Skin of body (tissue), 2 donors: ENCODE measurements around the gene RAB11FIP5. TPM values are rescaled to one million over a fixed set of nuclear protein-coding genes. Genes with fewer than 3 reads are reported as not detected.

Experiments used
- DNase-seq: peaks from one replicate; lab custom pipeline; 2025; lab: John Stamatoyannopoulos, UW
- total RNA-seq: library from RNA; depleted of rRNA; stranded (reverse); fragments of >200 nt; gene quantifications from one replicate; pipeline ENCODE4 v1.2.3, GENCODE V29; 2014

Gene RAB11FIP5
- total RNA-seq, 1 donor from 2014 or later: 9.9 TPM

DNA sequence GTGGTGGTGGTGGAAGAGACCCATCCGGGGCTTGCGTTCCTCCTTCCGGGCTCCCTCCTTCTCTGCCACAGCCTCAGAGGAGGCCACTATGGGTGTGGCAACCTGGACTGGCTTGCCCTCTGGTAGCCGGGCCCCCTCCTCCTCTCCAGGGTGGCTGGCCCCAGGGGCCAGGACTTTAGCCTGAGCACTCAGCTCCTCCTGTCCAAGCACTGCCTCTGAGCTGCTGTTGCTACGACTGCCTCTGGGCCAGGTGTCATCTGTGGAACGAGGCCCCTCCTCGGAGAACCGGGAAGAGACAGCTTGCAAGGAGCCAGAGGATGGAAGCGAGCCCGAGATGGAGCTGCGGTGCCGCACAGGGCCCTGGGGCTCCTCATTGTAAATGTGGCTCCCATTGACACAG lies 24.5 kb downstream of the RAB11FIP5 start:
- no peak for DNase-seq

- DNase-seq: no peak
Observed at GRCh38 chr2:73087311-73087710, 25.4 kb downstream of the RAB11FIP5 start.

GRCh38 chr2:73085691-73086090 lies 27.1 kb downstream of the RAB11FIP5 start:
- DNase-seq: peak; percentile 15

GRCh38 chr2:73084971-73085370 lies 27.8 kb downstream of the RAB11FIP5 start:
- no peak for DNase-seq

DNA sequence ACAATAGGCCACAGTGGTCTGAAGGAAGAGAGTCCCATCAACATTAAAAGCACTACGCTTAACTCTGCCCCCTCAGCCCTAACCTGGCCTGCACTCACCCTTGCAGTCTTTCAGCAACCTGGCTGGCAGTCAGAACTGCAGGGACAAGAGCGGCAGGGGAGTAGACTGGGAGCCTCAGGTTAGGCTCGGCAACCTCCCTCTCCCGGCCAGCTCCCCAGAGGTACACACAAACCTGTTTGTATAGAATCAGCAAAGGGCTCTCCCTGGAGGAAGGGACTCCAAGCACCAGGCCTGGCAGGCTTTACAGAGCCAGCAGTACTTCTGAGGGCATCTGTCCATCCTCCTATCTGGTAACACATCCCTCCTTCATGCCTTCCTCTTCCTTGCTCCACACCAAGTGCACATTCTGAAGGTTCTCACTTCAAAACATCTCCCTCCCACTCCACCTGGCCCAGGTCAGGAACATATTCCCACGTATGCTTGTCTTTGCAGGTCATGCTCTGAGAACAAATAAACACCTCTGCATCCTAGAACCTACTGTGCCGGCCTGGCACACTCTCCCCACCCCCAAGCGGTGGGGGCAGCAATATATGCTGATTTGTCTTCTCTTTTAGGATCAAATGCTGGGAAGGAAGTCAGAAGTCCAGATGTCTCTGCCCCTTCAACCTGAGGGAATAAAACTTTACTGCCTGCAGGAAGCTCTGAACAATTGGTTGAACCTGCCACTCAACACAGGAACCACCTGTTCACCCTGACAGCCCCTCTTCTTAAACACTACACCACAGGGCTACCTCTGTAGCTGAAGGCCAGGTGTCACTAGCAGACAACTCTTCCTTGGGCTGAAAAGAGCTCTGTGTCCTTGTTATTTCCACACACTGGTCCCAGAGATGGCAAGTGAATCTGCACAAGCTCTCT lies 28.6 kb downstream of the RAB11FIP5 start:
- DNase-seq: no peak

GRCh38 chr2:73082523-73083410 lies 30.0 kb downstream of the RAB11FIP5 start:
- DNase-seq: no peak

GRCh38 chr2:73081181-73081671 lies 31.5 kb downstream of the RAB11FIP5 start:
- no peak for DNase-seq

DNA sequence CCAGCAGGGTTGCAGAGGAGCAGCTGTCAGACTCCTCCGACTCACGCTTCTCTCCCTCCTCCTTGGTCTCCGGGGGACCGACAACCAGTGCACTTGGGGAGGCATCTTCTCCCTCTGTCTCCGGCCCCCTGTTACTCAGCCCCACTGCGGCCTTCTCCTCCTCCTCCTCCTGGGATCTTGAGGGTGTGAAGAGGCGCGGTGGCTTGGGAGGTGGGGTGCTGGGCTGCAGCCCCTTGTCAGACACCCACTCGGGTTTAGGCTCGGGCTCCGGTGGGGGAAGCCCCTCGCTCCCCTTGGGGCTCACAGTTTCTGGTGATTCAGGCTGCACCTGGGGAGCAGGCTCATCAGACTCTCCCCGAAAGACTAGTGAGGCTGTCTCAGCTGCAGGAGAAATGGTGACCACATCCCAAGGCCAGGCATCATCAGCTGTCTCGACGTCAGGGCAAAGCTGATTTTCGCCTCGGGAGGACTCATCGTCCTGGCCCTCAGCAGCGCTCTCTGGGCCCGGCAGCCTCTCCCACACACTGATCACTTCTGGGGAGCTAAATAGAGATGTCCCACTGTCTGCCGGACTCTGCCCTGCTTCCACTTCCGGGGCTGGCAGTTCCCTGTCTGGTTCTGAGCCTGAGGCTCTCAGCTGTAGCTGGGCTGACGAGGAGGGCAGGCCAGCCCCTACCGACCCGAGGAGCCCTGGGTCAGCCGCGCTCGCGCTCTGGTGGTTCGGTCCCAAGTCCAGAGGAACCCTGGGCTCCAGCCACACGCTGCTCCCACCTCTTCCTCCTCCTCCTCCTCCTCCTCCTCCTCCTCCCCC lies 32.2 kb downstream of the RAB11FIP5 start:
- no peak for DNase-seq

DNA sequence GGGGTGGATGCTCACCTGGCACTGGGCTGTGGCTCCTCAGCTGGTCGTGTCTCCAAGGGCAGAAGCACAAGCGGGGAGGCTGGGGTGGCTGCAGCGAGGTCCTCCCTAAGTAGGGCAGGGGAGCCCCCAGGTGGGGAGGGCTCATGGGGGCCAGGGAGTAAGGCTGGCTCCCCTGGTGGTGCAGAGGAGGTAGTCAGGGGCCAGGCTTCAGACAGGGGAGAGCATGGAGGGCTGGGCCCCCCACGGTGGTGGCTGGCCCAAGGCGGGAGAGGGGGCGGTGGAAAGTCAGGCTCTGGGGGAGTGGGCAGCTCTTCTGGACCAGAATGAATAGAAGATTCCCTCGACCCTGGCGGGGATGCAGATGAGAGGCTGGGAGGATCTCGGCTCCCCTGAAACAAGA lies 33.1 kb downstream of the RAB11FIP5 start:
- no peak for DNase-seq

DNA sequence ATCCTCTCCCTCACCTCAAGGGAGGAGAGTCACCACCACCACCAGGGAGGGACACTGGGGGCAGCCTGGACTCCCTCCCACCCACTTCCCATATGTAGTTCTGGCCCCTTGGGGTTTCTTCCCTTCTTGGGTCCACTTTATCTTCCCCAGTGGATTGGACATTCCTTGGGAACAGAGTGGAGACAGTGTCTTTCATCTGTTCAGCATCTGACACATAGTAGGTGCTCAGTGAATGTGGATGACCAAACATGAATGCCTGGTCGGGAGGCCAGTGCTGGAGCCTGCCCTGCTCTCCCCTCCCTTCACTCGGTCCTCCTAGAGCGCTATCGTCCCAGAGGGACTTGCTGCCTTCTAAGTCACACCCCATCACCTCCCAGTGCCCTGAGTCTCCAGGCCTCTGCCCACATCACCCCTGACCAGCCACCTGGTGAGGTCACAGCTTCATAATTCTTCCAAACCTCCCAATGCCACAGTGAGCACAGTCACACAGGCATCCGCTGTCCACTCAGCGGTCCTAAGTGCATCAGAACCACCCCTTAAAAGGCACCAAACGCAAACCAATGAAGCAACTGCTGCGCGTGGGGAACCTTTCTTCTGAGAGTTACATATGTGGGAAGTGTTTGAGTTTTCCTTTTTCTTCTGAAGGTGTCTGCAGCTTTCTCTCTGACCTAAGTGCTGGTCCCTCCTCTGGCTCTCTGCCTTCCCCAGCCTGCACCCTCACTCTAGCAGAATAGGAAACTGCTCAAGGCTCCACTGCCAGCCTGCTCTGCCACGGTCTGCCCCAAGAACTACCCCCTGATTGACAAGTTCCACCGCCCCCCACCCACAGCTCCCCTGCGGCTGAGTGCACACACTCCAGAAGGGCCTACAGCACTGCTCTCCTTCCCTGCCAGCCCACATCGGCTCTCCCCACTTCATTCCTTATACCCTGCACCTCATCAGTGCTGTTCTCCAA lies 34.0 kb downstream of the RAB11FIP5 start:
- DNase-seq: no peak

GRCh38 chr2:73077424-73077795 lies 35.3 kb downstream of the RAB11FIP5 start:
- no peak for DNase-seq

GRCh38 chr2:73076701-73077423 lies 35.9 kb downstream of the RAB11FIP5 start:
- DNase-seq: no peak

DNA sequence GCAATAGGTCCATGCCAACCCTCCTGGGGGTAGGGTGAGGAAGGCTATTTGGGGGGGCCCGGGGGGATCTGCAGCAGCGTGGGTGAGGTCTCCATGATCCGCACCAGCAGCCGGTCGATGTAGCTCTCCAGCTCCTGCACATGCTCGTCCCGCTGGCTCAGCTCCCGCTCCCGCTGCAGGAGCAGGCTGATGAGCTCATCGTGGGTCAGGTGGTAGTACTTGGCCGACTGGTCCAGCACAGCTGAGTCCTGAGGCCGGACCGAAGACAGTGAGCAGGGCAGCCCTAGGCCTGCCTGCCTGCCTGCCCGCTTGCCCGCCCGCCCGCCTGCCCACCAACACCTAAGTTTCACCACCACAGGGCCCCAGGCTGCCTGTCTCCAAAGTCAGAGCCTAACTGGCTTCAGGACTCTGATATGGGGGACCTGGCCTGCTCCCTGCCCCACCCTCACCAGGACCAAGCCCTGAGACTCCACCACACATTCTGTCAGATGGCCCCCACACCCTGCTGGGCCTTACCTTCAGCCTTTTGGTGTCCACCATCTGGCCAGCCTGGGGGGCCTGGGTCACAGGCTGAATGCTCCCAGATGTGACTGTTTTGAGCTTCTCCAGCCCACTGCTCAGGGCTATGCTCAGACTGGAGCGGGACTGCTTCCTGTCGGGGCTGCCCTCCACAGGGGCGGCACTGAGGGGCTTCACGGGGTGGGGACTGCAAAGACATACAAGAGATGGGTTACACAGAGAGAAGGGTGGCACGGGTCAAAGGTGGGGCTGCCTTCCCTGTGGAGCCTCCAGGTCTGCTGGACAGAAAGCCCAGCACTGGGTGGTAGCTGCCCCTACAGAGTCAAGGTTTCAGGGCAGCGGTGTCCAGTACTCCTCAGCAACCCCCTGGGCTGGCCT lies 37.0 kb downstream of the RAB11FIP5 start:
- no peak for DNase-seq

GRCh38 chr2:73074110-73075069 lies 38.4 kb downstream of the RAB11FIP5 start:
- DNase-seq: no peak

GRCh38 chr2:73072416-73072815 lies 40.3 kb downstream of the RAB11FIP5 start:
- no peak for DNase-seq

DNA sequence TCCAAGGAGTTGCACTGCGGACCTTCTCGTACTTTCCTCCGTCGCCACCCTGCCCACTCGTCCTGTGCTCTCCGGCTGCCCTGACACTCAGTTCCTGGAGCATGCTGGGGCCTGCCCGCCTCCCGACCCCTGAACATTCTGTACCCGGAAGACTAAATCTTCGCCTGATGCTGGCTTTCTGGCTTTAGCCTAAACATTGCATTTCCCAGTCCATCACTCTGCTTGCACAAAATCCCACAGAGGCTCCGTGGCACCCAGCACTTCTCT lies 40.7 kb downstream of the RAB11FIP5 start:
- peak; percentile 39 for DNase-seq

GRCh38 chr2:73071360-73072128 lies 41.2 kb downstream of the RAB11FIP5 start, which contains the start of gene SFXN5:
Gene SFXN5, minus strand, starts transcription at chr2:73071712. Its CDS starts 7 bp downstream, at chr2:73071705.
- DNase-seq: peak; percentile 92
